HG02840 (cell line): ENCODE data around the gene KIAA1755.
"Not testable (repeated sequence)": the region's sequence is repeated elsewhere in the genome, so short reads cannot be mapped to it uniquely, and the experiment has no call there.

ENCODE experiments used
- ATAC-seq: cut with Tn5 transposase; IDR thresholded peaks from one replicate; pipeline ENCODE4 v1.9.1; 2021; ENCODE audit warnings: mild to moderate bottlenecking, moderate library complexity, moderate number of reproducible peaks; ENCODE audit not compliant: unreplicated experiment, low FRiP score

The KIAA1755 gene

GRCh38 chr20:38290829-38291814, 30.6 kb upstream of the KIAA1755 start:
- no peak for ATAC-seq

DNA sequence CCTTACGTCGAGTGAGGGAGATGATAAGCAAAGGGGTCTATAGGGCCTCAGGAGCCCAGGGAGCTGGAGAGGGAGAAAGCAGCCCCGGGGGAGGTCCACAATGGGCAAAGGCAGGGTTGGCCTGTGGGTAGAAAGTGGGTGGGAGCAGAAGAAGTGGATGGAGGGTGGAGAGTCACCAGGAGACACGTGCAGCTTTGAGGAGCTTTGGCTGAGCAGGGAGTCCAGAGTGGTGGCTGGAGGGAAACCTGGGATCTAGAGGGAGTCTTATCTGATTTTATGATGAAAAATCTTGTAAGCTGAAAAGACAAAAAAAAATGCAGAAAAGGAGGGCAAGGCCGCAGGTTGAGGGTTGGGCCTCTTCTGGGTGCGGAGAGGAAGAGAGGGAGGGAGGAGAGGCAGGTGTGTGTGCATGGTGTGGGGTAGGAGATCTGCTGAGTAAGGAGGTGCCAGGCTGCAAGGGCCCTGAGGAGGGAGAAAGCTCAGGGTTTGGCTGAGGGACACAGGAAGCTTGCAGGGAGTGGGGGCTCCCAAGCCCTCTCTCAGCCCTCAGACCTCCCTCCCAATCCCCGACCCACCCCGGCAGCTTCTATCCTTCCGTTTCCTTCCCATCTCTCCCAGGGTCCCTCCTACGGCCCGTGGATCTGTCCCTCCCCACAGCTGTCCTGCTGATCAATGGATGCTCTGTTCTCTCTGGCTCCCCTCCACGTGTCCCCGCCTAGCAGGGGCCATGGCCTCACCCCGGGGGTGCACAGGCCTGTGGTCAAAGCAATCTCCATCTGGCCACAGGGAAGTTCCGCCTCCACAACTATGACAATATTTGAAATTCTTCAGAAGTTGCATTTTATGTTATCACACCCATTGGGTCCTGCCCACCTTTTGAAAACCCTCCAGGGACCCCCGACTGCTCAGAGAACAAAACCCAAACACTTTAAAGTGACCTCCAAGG, 26.3 kb upstream of the KIAA1755 start:
- no peak for ATAC-seq

DNA sequence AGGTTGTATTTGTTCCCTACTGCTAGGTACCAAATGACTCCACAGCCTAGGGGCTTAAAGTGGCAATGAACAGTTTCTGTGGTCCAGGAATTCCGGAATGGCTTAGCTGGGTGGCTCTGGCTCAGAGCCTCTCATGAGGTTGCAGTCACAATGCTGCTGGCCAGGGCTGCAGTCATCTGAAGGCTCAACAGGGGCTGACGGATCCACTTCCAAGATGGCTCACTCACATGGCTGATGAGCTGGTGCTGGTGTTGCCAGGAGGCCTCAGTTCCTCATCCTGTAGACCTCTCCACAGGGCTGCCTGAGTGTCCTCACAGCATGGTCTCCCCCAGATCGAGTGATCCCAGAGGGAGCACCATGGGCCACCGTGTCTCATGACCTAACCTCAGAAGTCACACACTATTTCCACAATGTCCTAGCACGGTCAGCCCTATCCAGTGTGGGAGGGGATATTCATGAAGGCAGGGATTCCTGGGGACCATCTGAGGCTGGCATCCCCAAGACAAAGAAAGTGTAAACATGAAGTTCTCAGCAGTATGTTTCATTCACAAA, 24.4 kb upstream of the KIAA1755 start:
- ATAC-seq, result no peak

- not testable (repeated sequence) for ATAC-seq
Measured at GRCh38 chr20:38284066-38284650, 23.6 kb upstream of the KIAA1755 start.

- ATAC-seq, result no peak
Measured at GRCh38 chr20:38283236-38283635, 22.7 kb upstream of the KIAA1755 start.

- not testable (repeated sequence) for ATAC-seq
Measured at GRCh38 chr20:38281176-38281915, 20.8 kb upstream of the KIAA1755 start.

GRCh38 chr20:38278763-38279162, 18.2 kb upstream of the KIAA1755 start:
- no peak for ATAC-seq

DNA sequence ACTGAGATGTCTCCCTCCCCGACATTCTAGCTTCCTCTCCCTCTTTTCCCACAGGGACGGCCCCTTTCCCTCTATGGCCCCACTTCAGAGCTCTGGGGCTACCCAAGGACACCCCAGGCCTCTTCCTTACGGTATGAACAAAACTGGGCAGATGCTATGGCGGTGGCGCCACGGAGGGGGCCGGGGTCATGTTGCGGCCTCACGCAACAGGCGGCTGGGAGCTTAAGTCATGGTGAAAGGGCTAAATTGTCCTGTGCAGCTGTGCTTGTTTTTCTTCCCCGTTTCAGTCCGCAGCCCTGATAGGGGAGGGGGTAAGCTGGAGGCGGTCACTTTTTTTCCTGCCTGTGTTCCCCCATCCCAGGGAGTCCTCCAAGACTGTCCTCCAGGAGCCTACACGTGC, 17.6 kb upstream of the KIAA1755 start:
- no peak for ATAC-seq

- ATAC-seq, result no peak
Measured at GRCh38 chr20:38277691-38278090, 17.2 kb upstream of the KIAA1755 start.

- no peak for ATAC-seq
Measured at GRCh38 chr20:38277285-38277684, 16.8 kb upstream of the KIAA1755 start.

DNA sequence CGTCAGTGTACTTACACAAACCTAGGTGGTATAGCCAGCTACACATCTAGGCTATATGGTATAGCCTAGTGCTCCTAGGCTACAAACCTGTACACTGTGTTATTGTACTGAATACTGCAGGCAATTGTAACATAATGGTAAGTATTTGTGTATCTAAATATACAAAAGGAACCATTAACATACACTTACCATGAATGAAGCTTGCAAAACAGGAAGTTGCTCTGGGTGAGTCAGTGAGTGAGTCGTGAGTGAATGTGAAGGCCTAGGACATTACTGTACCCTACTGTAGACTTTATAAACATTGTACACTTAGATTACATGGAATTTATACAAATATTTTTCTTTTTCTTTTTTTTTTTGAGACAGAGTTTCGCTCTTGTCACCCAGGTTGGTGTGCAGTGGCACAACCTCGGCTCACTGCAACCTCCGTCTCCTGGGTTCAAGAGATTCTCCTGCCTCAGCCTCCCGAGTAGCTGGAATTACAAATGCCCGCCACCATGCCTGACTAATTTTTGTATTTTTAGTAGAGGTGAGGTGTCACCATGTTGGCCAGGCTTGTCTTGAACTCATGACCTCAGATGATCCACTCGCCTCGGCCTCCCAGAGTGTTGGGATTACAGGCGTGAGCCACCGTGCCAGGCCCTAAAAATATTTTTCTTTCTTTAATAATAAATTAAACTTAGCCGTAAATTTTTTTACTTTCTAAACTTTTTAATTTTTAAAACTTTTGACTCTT, 15.4 kb upstream of the KIAA1755 start:
- no peak for ATAC-seq

DNA sequence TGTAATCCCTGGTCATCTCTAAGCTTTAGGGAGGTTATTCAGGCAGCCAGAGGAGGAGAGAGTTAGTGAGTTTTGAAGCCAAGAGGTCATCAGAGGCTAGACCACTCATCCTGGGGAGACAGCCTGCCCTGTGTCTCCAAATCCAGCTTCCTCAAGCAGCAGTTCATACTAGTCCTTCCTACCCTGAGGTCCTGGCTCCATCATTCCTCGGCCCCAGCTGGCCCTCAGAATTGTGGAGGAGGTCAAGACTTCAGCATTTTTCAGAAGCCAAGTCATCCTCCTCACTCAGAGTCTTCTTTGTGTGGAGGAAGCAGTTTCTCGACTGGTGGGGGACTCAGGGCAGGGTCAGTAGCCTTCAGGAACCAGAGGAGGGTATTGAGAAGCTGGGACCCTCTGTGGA, 12.4 kb upstream of the KIAA1755 start:
- no peak for ATAC-seq

- ATAC-seq, result no peak
Measured at GRCh38 chr20:38272398-38272797, 11.9 kb upstream of the KIAA1755 start.

- ATAC-seq, result no peak
Measured at GRCh38 chr20:38271608-38272120, 11.1 kb upstream of the KIAA1755 start.

DNA sequence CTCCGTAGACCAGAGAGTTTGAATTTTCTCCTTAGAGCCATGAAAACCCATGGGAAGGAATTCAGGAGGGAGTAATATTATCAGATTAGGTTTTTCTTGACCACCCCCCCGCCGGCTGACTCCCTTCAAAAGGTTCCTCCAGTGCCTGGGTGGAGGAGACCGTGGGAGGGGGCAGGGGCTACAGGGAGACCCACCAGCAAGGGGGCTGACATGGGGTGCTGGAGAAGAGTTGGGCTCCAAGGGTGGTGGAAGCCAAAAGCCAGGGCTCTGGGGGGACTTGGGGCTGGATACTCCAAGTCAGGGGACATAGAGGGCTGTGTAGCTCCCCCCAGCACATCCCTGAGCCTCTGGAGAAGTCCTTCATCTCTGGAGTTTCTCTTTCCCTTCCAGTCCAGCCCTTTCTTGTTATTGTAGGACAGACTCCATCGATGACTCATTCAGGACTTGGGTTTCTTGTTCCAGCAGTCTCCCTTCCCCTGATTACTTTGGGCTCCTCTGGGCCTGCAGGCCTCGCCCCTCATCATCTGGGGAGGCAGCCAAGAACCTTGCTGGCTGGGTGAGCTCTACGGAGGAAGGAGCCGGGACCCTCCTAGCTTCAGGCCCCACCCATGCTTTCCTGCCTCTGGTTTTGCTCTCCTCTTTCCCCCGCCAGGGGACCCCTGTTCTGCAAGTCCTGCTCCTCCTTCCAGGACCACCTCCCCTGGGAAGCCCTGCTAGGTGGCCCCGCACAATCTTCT, 10.5 kb upstream of the KIAA1755 start:
- ATAC-seq, result no peak

- ATAC-seq, result no peak
Measured at GRCh38 chr20:38269715-38270114, 9.2 kb upstream of the KIAA1755 start.

- ATAC-seq, result no peak
Measured at GRCh38 chr20:38269040-38269439, 8.5 kb upstream of the KIAA1755 start.

DNA sequence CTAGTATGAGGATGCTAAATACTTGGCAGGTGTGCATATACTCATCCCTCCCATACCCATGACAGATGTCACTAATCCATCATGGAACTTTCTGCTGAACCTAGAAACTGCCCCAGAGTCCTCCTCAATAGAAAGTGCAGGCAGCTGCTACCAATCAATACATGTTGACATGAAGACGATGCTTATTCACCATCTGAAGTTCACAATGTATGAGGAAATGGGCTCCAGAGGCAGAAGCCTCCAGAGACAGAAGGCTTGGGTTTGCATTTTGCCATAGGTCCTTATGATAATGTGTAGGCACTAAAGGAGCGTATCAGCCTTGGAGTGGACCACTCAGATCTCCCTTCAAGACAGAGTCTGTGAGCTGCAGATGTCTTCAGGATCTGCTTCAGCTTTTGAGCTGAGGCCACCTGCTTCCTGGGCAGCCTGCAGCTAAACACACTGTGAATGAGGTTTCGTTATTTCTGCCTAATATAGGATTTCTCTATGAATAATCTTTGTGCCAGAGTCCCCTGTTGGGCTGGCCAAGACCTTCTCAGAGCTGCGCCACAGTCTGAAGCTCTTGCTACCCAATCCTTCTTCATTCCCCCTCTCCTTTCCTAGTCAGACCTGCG, 7.5 kb upstream of the KIAA1755 start:
- ATAC-seq, result no peak
